HG03045 (cell line): ENCODE data around the gene FIGN.

ENCODE experiments used
- ATAC-seq: cut with Tn5 transposase; IDR thresholded peaks from one replicate; pipeline ENCODE4 v1.9.1; 2021; ENCODE audit warnings: mild to moderate bottlenecking, moderate library complexity; ENCODE audit not compliant: unreplicated experiment

Gene FIGN

DNA sequence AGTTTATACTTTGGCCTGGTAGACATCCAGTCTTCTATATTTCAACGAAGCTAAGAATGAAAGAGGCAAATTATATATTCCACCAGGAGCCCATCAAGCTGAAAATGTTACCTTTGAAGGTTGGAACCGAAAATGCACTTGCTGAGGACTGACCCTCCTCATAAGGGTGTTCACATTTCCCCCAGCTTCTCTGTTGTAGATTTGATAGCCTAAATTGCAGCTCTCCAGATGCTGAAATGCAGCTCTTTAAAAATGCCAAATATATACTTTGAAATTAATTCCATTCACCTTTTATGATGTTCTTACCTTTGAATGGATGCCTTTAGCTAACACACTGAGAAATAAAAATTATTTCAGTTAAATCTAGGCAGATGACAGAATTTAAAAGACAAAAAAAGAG, 1.8 kb upstream of the FIGN start:
- no peak for ATAC-seq

DNA sequence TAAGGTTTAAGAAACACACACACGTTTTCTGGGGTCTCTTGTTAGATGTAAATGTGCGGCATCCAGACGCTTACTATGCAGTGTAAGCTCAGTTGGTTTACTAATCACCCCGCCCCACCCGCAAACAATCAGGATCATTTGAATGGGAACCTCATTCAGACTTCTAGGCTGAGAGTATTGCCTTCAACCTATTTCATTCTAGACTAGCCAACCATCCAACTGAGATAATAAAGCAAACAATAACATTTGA, 1.3 kb upstream of the FIGN start:
- no peak for ATAC-seq

DNA sequence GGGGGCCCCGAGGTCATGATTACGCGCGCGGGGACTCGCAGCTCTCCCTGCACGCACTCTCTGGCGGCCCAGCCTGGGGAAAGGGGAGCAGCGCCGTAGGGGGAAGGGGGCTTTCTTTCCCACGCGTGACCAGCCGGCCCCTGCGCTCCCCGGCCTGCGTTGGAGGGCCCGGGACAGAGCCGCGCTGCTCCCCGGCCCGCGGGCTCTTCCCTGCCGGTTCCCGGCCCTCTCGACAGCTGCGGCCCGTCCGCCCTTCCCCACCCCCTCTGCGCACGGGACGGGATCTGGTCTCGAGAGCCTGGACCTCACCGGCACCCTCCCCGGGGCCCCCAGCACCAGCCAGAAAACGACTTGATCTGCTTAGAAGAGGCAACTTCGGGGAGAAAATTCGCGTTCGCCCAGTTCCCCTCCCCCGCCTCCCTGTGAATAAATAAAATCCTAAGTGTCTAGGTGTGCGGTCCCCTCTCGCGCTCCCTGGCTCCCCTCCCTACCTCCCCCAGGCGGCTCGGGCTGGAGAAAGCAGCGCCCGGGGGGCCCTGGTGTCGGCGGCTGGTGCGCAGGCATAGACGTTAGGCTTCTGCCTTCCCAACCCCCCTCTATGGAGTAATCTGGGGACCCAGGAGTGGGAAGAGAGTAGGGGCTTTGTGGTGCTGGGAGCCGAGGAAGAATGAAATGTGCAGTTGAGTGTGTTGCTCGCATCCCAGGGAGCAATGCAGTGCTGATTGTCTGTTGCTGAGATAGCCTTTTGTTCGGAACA, 803 bp upstream of the FIGN start:
- ATAC-seq, result no peak

DNA sequence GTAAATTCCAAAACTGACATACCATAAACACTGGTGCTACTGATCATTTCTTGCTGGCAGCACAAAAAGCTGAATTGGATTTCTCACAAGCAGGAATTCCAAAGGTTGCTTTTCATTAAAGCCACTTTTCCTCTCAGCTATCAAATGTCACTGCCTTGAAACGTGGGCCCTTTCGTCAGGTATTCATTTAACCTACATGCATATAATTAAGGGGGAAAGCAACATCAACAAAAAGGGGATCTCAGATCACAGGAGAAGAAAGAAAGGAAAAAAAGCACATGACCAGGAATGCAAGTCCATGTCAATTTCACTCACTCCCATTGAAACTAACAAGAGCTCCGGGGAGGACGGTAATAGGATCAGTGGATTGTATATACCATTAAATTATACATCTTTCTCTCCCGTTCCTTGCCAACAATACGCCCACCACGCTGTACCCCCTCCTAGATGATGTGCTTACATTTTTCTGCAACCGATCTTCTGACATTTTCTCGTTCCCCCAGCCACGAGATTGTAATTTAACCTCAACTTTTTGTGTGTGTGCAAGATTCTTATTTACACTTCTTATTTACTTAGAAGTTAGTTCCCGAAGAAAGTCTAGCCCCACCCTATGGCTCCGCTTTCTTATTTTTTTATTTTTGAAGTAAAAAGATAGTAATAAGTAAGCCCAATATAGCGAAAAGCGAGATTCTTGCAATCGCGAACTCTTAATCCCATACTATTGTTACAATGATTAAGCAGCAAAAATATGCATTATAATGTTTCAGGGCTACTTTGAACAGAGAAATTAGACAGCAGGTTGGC, 725 bp downstream of the FIGN start:
- no peak for ATAC-seq

DNA sequence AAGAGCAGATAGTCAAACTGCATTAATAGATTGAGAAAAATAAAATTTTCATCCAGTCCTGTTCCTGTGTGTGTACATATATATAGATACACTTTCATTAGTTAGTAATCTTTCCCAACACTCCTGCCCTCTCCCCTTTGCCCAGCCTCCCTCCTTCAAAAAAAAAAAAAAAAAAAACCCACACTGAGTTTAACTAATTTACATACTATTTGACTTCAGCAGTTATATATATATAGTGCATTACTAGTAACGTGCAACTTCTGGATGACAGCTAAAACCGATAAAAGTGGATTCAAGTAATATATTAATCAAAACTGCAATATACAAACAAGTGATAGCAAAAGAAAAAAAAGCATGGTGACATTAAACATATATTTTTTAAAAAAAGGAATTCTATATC, 1.4 kb downstream of the FIGN start:
- ATAC-seq, result no peak

DNA sequence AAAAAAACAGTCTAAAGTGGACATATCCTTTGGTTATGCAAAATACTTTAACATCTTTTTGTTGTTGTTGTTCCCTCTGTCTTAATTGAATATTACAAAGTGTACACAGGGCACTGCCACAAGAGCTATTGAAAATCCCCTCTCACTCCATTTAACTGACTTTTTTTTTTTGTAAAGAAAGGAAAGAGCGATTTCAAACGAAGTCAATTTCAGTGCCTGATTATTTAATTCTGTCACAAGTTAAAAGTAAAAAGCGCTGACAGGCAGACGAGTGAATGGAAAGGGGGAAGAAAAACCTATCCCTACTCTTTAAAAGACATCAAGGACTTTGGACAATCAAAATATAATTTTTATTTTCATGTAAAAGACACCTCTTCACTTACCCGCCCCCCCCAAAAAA, 1.9 kb downstream of the FIGN start:
- ATAC-seq, result no peak

DNA sequence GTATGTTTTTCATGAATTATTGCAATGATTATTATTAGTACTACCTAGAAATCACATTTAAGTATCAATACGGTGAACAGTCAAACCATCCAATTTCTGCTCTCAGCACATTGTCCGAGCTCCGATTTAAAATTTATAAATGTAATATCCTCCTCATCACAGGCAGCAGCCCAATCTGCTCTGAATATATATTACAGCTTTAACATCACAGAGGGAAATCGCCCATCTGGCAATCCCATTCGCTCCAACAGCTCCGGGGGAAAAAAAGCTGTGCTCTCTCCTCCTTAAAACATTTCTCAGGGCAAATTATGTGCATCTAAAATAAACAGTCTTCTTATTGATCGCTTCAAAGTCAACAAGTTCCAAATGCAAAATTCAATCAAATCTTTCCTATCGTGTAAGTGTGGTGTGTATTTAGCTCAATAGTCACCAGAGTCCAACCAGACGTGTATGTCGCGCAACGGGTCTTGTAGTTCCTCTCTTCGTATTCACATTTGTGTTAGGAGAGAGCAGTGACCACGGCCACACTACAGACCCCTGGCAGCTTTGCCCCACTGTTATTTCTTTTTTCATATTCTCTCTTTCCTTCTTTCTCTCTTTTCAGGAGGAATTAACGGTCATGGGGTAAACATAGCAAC, 2.4 kb downstream of the FIGN start:
- no peak for ATAC-seq

DNA sequence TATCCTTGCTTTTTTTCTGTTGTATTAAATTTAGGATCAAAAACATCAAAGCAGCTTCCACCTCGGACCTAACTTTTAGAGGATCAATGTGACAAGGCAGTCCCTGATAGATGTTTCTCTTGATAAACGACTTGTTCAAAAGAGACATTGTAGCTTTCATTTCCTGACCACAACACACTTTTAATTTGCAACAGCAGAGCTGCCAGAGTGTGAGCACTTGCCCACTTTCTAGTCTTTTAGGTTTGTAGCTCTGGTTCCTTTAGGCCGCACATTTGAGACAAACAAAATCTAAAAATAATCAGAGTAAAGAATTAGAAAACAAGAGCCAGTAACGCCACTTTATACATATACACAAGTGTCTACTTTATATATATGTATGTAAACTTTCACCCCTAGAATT, 3.1 kb downstream of the FIGN start:
- ATAC-seq, result no peak

DNA sequence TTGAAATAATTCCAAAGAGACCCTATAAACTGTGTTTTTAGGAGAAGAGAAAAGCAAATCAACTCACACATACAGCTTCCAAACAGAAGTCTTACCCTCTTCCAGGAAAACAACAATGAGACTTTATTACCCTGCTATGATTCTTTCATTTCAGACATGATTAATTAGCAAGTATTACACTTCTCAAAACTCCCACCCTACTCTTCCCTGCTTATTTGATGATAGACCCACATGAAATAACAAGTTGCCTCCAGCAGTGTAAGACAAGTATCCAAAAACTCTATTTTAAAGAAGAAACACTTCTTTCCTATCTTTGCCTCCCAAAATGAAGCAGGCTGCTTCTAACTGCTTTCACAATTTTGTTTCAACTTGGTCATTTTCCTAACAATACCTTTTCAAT, 4.1 kb downstream of the FIGN start:
- ATAC-seq, result no peak

DNA sequence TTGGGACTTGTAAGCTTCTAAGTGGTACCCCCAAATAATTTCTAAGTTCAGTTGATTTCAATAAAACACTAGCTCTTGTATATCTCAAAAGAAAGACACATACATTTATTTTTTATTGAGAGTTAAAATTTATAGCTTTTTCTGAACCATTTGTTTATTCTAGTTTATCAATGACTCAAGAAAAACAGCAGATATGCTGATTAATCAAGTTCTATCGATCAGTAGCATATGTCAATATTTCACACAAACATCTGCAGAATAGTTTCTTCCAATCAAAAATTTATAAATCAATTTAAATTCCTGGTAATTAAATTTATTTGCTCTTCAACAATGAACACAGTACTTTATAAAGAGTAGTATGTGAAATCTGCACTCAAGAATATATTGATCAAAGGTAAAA, 5.3 kb downstream of the FIGN start:
- ATAC-seq, result no peak

DNA sequence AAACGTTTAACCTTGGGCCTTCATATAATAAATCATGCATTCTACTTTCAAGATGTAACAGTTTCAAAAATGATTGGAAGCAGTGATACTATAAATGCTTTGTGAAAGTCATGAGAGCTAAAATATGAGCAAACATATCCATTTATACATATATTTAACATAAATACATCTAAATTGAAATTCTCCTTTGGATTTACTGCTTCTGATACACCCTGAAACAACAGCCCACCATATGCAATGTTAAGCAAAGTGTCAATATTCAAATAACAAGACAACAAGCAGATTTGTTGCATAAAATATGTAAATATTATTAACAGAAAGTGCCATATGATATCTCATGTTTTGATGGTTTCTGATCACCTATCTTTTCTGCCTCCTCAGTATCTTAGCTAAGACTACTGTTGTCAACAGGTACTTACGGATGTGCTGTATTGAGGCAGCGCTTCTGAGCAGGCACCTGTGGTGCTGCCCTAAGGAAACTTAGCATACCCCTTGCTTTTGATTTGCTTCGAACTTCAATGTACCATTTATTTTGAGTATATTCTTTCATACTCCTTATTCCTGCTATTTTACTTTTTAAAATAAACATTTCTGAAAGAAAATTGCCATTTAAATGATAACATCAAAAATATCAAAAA, 6.1 kb downstream of the FIGN start:
- no peak for ATAC-seq

DNA sequence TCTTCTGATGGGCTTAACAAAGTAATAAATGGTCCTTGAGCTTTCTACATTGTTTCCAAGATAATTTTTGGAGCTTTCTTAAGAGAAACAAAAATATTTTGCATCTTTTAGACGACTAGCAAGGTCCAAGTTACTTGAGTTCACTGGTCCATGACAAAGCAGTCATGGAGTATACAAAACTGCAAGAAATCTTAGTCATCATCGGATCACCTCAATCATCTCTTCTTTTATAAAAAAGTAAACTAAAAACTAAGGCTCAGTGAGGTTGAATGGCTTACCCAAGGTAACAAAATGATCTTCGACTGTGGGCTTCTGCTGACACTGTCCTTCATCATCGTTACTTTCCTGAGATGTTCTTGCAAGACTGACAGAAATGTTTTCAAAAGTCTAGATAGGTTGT, 11.9 kb downstream of the FIGN start:
- ATAC-seq, result no peak

DNA sequence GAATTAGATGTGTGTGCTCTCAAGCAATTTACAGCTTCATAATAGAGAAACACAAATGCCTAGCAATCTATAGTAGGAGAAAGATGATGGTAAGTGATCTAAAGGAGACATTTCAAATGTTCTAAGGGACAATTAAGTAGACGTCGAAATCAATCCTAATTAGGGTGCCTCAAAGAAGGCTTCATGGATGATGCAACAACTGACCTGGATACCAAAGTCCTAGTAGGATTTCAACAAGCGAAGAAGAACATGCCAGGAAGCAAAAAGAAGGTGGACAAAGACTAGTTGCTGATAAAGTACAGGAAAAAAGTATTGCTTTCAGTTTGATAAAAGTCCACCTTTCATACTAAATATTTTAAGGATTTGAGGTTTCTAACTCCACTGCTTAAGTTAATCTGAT, 12.5 kb downstream of the FIGN start:
- no peak for ATAC-seq

DNA sequence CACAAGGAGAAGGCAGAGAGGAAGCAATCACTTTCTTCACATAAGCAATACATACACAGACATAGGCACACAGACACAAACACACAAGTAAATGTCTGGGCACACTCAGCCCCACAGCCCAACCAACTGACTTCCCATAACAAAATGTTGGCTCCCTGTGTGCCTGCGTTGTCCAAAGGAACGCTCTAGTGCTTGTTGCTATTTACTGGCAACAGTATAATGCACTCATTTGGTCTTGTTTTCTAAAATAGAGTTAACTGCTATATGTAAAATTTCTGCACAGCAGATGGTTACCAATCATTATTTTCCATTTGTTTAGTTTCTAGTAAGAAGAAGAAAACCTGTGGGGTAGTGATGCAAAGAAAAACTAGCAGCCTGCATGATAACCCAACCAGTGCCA, 16.5 kb downstream of the FIGN start:
- no peak for ATAC-seq

DNA sequence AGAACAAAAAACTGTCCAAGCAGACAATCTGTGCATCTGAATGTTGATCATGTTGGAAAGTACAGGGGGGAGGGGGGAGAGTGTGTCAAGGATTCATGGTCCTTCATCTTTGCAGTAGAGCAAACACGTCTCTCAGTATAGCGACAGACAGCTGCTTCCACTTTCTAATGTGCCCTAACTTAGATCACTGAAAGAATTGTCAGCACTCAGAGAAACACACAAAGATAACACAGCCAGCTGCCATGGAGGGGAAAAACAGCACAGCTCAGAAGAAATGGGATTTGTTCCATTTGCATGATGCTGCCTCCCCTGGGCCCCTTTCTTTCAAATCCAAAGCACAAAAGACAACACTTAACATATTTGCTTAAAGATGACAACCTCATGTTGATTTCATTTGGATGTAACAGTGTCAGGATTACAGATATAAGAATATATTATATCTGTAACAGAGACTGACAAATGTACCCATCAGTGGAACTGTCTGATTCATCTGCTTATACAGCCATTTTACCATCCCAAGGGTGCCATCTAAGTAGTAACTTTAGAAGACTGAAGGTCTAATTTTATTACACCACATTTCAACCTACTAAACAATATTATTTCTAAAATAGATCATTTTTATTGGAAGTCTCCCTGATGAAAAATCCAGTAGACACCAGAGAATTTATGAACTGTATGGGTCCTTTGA, 17.7 kb downstream of the FIGN start:
- ATAC-seq, result no peak

DNA sequence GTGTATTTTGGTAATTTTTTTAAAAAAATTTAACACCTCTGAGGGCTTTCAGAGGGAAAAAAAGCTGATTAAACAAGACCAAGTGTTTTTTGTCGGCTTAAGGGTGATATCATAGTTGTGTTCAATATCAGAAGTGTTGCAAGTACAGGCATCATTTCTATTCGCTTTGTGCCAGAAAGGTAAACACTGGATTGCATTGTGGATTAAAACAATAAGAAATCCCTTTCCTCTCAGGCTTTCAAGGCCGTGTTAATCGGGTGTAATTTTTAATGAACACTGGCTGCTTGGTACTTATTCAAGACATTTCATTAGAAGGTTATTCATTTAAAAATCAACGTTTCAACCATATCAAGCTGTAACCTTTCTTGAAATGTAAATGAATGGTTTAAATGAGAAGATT, 18.3 kb downstream of the FIGN start:
- no peak for ATAC-seq

DNA sequence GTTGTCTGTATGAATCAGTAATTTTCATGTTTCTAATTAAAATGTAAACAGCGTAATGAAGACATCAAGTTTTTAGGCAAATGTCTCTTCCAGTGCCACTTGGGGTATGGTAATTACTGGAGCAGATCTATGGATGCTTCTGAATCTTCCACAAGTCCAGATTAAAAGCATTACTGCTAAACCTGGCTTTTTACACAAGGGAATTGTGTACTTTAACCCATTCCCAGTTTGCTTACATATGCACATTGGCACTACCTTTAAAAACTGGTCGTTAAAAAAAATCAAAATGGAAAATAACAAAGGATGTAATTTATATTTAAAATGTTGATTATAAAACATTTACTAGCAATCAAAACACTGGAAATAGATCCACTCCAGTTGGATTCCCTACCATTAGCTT, 19.7 kb downstream of the FIGN start:
- ATAC-seq, result no peak

DNA sequence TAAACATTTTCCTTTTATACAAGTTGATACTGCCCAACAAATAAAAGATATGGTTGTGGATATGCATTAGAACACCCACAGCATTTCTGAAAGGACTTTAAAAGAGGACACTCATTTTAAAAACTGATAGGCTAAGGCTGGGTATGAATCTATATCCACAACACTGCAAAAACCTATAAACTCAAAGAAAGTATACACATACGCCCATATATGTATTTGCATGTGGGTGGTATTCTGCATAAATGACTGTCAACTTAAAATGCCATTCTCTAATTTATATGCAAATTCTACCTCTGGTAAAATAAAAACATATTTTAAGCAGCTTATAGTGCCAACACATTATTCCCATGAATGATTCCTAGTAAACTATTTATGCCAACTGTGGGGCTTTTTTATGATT, 20.1 kb downstream of the FIGN start:
- no peak for ATAC-seq

DNA sequence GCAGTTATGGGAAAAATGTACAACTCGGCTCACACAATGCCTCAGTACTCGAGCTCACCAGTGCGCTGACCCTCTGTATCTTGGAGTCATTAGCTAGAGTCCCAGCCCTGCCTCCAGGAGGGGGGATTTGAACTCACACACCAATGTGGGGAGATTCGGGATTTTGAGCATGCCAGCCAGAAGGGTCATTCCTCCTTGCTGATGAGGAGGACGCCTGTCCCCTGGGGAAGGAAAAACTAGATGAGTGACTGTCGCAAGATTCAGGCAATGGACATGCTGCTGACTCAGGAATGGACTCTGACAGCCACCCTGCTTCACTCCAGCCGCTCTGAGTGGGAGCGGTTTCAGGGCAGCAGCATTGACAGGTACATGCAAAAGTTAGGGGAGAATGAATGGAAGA, 20.6 kb downstream of the FIGN start:
- no peak for ATAC-seq

DNA sequence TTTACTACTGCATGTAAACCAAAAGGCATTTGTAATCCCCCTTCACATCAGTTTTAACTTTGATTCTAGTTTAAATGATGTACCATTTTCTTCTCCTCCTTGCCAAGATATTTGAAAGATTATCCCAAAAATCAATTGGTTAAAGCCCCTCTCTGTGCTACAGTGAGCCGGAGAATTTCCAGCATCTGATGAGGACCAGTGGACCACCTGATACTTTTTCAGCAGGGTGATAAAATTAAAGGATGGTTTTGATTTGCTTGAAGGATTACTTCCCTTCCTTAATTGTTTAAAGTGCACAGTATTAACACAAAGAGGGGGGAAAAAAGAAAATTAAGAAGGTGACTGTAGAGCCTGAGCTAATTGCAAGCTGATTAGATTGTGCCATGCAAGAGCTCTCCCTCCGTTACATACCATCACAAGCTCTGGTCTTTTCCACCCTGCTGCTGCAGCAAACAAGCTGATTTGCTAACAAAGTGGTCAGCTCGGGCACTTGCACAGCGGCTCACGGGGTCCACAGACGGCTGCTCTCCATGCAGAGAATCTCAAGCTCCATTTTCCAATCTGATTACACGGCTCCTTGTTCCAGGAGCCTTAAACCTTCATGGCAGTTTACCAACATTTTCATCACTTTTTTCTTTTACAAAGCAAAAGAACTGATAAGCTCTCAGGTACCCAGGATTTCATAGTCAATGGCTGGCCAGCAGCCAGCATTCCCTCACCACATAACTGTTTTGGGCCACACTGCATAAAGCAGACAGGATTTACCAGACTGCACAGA, 22.1 kb downstream of the FIGN start:
- ATAC-seq, result no peak

DNA sequence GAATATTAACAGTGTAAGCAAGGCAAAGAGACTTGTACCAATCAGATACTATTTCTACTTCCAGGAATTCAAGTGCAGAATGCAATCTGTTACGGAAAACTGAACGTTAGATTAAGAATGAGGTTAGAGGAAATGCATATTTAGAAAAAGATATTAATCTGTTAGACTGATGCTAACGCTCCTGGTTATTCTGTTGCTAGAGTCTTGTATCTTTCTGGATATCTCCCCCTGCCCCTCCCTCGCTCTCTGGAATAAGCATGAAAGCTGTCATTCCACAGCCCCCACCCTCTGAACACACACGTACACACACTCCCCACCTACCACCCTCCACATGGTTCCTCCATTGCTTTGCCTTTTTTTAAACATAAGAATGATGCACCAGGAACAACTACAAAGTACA, 24.1 kb downstream of the FIGN start:
- no peak for ATAC-seq
